GM11168 (cell line): ENCODE measurements around the gene SLC12A1.

ENCODE experiments used
- in situ Hi-C: fragments of 300-500 bp; cut with MboI; formaldehyde crosslinking; loops from one replicate; pipeline ENCODE4 v1.12.0; 2022; ENCODE audit warnings: low sequenced_read_pairs; ENCODE audit not compliant: unreplicated experiment

Gene SLC12A1

GRCh38 chr15:48239334-48239733 is 33.2 kb downstream of the SLC12A1 start:
- in situ Hi-C loops: no loop called here

GRCh38 chr15:48242015-48242414 is 35.9 kb downstream of the SLC12A1 start:
- in situ Hi-C loops: no loop called here

GRCh38 chr15:48242535-48242934 is 36.4 kb downstream of the SLC12A1 start:
- in situ Hi-C loops: no loop called here

- in situ Hi-C loops: no loop called here
Observed at GRCh38 chr15:48244921-48245320, 38.8 kb downstream of the SLC12A1 start.

GRCh38 chr15:48248414-48248813 is 42.3 kb downstream of the SLC12A1 start:
- in situ Hi-C loops: no loop called here

- in situ Hi-C loops: no loop called here
Observed at GRCh38 chr15:48250640-48251076, 44.6 kb downstream of the SLC12A1 start.

- in situ Hi-C loops: no loop called here
Observed at GRCh38 chr15:48253172-48253571, 47.1 kb downstream of the SLC12A1 start.

GRCh38 chr15:48265135-48265534 is 59.0 kb downstream of the SLC12A1 start:
- in situ Hi-C loops: no loop called here

GRCh38 chr15:48266024-48266689 is 60.1 kb downstream of the SLC12A1 start:
- in situ Hi-C loops: no loop called here

- in situ Hi-C loops: no loop called here
Observed at GRCh38 chr15:48267766-48268165, 61.7 kb downstream of the SLC12A1 start.

GRCh38 chr15:48273049-48273448 is 66.9 kb downstream of the SLC12A1 start:
- in situ Hi-C loops: no loop called here

- in situ Hi-C loops: loop anchor here (25.0 kb wide), 1 partner anchor 1066 kb away; no protein-coding TSS in a partner anchor
Observed at GRCh38 chr15:48278666-48279065, 72.6 kb downstream of the SLC12A1 start.

GRCh38 chr15:48279608-48280007 is 73.5 kb downstream of the SLC12A1 start:
- in situ Hi-C loops: loop anchor here (25.0 kb wide), 1 partner anchor 1067 kb away; no protein-coding TSS in a partner anchor

GRCh38 chr15:48281674-48282073 is 75.6 kb downstream of the SLC12A1 start:
- in situ Hi-C loops: loop anchor here (25.0 kb wide), 1 partner anchor 1069 kb away; no protein-coding TSS in a partner anchor

- in situ Hi-C loops: loop anchor here (25.0 kb wide), 1 partner anchor 1070 kb away; no protein-coding TSS in a partner anchor
Observed at GRCh38 chr15:48282216-48282615, 76.1 kb downstream of the SLC12A1 start.

GRCh38 chr15:48283396-48284145 is 77.5 kb downstream of the SLC12A1 start:
- in situ Hi-C loops: loop anchor here (25.0 kb wide), 1 partner anchor 1071 kb away; no protein-coding TSS in a partner anchor

- in situ Hi-C loops: loop anchor here (25.0 kb wide), 1 partner anchor 1073 kb away; no protein-coding TSS in a partner anchor
Observed at GRCh38 chr15:48285329-48286214, 79.5 kb downstream of the SLC12A1 start.

GRCh38 chr15:48289628-48290027 is 83.5 kb downstream of the SLC12A1 start:
- in situ Hi-C loops: loop anchor here (25.0 kb wide), 1 partner anchor 1077 kb away; no protein-coding TSS in a partner anchor

- in situ Hi-C loops: loop anchor here (25.0 kb wide), 1 partner anchor 1080 kb away; no protein-coding TSS in a partner anchor
Observed at GRCh38 chr15:48292458-48292857, 86.4 kb downstream of the SLC12A1 start.

GRCh38 chr15:48297668-48298067 is 91.6 kb downstream of the SLC12A1 start:
- in situ Hi-C loops: loop anchor here (25.0 kb wide), 1 partner anchor 1085 kb away; no protein-coding TSS in a partner anchor
